ENCODE data around the gene ALS2CL. TPM values are rescaled to one million over a fixed set of nuclear protein-coding genes. Genes with fewer than 3 reads are reported as not detected.
A peak's percentile ranks its signal among the peaks of the same experiment; 100 is the strongest.

Gene ALS2CL
- total RNA-seq, 1 donor from 2014 or later = 13.5 TPM

DNA sequence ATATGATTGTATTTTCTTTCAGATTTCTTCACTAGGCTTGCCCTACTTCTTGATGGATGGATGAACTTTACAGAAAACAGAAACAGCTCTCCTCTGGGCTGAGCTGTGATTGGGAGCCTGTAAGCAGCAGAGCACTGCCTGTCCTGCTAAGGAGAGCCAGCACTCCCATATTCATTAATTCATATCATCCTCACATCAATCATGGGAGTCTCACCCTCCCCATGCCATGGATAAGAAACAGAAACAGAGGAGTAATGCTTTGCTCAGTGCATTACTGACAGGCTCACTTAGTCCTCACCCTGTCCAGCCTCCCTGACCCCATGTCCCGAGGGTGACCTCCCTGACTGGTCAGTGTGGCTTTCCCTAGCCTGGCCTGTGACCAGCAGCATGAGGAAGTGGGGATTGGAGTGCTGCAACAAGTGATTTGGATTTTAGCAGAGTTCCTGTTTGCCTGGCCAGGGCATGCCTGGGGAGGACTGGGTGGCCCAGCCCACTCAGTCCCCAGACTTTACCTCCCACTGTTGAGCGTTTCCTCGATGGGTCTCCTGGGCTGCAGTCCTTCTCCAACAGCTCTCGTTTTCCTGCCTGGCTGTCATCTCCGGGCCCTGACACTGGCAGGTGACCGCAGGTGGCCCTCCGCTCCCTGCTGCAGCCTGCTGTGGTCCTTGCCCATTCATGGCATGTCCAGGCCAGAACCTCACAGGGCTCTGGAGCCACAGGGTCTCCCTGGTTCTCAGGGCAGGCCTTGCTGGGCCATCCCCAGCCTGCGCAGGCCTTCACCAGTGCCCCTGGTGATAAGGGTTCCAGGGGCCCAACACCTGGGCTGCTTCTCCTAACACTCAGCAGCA, 6.4 kb upstream of the ALS2CL start:
- DNase-seq (ENCODE audit: low read depth) (no peak), FAIRE-seq (no peak)
- Mint-ChIP-seq H3K36me3 (ENCODE audit: low read depth, unreplicated experiment) (no peaks in the 10 kb centered on the region), H3K4me3 (ENCODE audit: unreplicated experiment) (no peak overlapping the region), H3K27ac (ENCODE audit: unreplicated experiment) (no peak overlapping the region), H3K4me1 (ENCODE audit: low read depth, unreplicated experiment) (peaks cover 6% of the 10 kb centered on the region), H3K9me3 (ENCODE audit: unreplicated experiment) (no peaks in the 10 kb centered on the region), H3K27me3 (ENCODE audit: low read depth, unreplicated experiment) (peaks cover 30% of the 10 kb centered on the region)
- Histone ChIP-seq H4K20me1 (ENCODE audit: insufficient read depth, low read length) (no peaks in the 10 kb centered on the region), H3K27me3 (ENCODE audit: insufficient read depth, low read length) (peaks cover 18% of the 10 kb centered on the region), H2AFZ (ENCODE audit: low read depth, low read length) (no peak overlapping the region), H3K27ac (ENCODE audit: low read depth, low read length) (no peak overlapping the region), H3K9ac (ENCODE audit: low read length) (no peak overlapping the region), H3K4me1 (ENCODE audit: insufficient read depth, low read length) (no peaks in the 10 kb centered on the region), H3K36me3 (ENCODE audit: insufficient read depth, low read length) (no peaks in the 10 kb centered on the region), H3K4me2 (ENCODE audit: low read length) (no peak overlapping the region), H3K4me3 (ENCODE audit: insufficient read depth, low read depth, low read length) (no peak overlapping the region), H3K79me2 (ENCODE audit: insufficient read depth, low read length) (no peaks in the 10 kb centered on the region), H3K9me3 (ENCODE audit: insufficient read depth, low read depth, low read length) (no peaks in the 10 kb centered on the region)
- TF ChIP-seq CTCF (IDR thresholded peaks at IDR 0.05; ENCODE audit: insufficient read depth, low read depth, low read length) (no peak), EZH2 (IDR thresholded peaks at IDR 0.05; ENCODE audit: insufficient read depth, low read length) (no peak)

DNA sequence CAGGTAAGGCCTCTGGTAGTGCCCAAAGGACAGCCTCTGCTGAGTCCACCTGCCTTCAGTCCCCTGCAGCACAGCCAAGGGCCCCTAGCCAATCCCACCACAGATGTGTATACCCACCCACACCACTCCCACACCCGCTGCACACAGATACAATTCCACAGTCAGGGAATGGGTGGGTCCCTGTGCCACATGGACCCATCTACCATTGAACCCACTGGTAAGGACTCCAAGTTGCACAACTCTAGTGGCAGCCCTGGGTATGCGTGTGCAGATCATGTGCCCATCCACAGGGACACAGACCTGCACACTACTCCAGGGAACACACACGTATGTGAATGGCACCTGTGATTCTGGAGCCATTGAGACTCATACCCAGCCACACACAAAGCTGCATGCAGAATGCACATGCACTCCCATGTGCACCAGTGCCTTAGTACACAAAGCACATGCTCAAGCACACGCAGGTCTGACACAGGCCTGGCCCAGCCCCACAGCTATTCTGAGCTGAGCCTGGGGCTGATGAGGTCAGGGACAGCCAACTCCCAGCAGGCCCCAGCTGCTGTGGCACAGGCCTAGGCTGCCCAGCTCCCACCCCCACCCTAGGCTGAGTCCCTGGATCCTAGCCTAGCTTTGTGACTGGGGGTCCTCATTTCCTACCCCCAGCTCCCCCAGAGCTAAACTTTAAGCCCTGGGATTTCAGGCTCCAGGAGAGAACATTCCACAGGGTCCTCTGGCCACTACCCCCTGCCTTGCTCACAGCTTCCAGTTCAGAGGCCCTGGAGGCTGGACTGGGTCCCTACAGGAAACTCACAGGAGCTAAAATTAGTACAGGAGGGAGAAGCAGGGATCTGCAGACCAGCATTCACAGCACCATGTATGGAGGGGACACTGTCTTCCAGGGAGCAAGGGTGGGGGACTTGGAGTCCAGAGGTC, 2.7 kb upstream of the ALS2CL start:
- FAIRE-seq (no peak), DNase-seq (ENCODE audit: low read depth) (no peak)
- peak overlapping the region; percentile 53 for H3K27ac Mint-ChIP-seq (ENCODE audit: unreplicated experiment)
- Histone ChIP-seq H3K79me2 (ENCODE audit: insufficient read depth, low read length) (no peaks in the 10 kb centered on the region), H4K20me1 (ENCODE audit: insufficient read depth, low read length) (no peaks in the 10 kb centered on the region), H3K36me3 (ENCODE audit: insufficient read depth, low read length) (no peaks in the 10 kb centered on the region), H2AFZ (ENCODE audit: low read depth, low read length) (no peak overlapping the region), H3K4me2 (ENCODE audit: low read length) (no peak overlapping the region), H3K4me3 (ENCODE audit: insufficient read depth, low read depth, low read length) (no peak overlapping the region), H3K27me3 (ENCODE audit: insufficient read depth, low read length) (peaks cover 4% of the 10 kb centered on the region), H3K4me1 (ENCODE audit: insufficient read depth, low read length) (peaks cover 12% of the 10 kb centered on the region), H3K27ac (ENCODE audit: low read depth, low read length) (no peak overlapping the region), H3K9me3 (ENCODE audit: insufficient read depth, low read depth, low read length) (no peaks in the 10 kb centered on the region), H3K9ac (ENCODE audit: low read length) (no peak overlapping the region)
- peaks cover 8% of the 10 kb centered on the region for H3K4me1 Mint-ChIP-seq (ENCODE audit: low read depth, unreplicated experiment)
- H3K27me3 Mint-ChIP-seq (ENCODE audit: low read depth, unreplicated experiment) = peaks cover 8% of the 10 kb centered on the region
- no peak overlapping the region for H3K4me3 Mint-ChIP-seq (ENCODE audit: unreplicated experiment)
- no peaks in the 10 kb centered on the region for H3K36me3 Mint-ChIP-seq (ENCODE audit: low read depth, unreplicated experiment)
- no peak for TF ChIP-seq EZH2 (IDR thresholded peaks at IDR 0.05; ENCODE audit: insufficient read depth, low read length)
- no peak for TF ChIP-seq CTCF (IDR thresholded peaks at IDR 0.05; ENCODE audit: insufficient read depth, low read depth, low read length)
- H3K9me3 Mint-ChIP-seq (ENCODE audit: unreplicated experiment) = no peaks in the 10 kb centered on the region

All from astrocyte (in vitro differentiated cells and primary cell).